SU-DHL-6 (cell line): ENCODE results near the gene AP1S3.

Experiments
- CTCF ChIP-seq: fragments of 200-600 bp; sonication (generic); IDR thresholded peaks from one replicate; pipeline ENCODE4 v1.5.1; 2017; ENCODE audit warnings: antibody characterized with exemption, mild to moderate bottlenecking, low read length, moderate library complexity; ENCODE audit not compliant: insufficient read depth, poor library complexity, severe bottlenecking
- EZH2phosphoT487 ChIP-seq: fragments of 200-600 bp; sonication (generic), shearing (Covaris generic); conservative IDR thresholded peaks from 2 replicates; pipeline ENCODE4 v1.6.1; 2018; ENCODE audit warnings: mild to moderate bottlenecking, antibody characterized with exemption, low read length, moderate library complexity, mixed read lengths

GRCh38 chr2:223731503-223731902 lies 105.9 kb downstream of the AP1S3 start:
- TF ChIP-seq CTCF (no peak), EZH2phosphoT487 (no peak)
